Panc1 (cell line): ENCODE results near the gene PTPRZ1.

Experiments
- POLR2AphosphoS5 ChIP-seq: IDR thresholded peaks from 2 replicates; pipeline ENCODE4 v1.6.1; 2012; ENCODE audit warnings: mild to moderate bottlenecking, low read depth, low read length, moderate library complexity
- SIN3A ChIP-seq: IDR thresholded peaks from 2 replicates; pipeline ENCODE4 v1.6.1; 2012; ENCODE audit warnings: low read depth, mild to moderate bottlenecking, low read length, moderate library complexity, borderline replicate concordance; ENCODE audit not compliant: insufficient read depth
- TF ChIP-seq, protein P1 (sequence below): fragments of 450-650 bp; IDR thresholded peaks from 2 replicates; pipeline ENCODE4 v1.5.1; 2017; ENCODE audit warnings: mild to moderate bottlenecking

DNA sequence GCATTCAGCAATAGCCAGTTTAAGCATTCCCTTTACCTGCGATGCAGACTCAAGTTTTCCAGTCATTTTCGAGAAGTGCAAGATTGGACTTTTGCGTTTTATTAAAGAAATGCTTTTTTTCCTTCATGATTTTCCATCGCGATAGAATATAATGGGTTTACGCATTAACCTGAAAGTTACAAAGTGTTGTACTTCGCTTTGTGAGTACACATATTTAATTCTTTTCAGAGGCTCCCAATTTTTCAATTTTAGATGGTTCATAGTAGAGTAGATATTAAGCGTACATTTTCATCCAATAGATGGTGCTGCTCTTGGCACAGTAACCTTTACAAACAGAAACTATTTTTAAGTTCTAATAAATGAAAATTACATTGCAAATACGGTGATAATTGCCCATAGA, 1.3 kb downstream of the PTPRZ1 start:
- TF ChIP-seq, protein P1, sequence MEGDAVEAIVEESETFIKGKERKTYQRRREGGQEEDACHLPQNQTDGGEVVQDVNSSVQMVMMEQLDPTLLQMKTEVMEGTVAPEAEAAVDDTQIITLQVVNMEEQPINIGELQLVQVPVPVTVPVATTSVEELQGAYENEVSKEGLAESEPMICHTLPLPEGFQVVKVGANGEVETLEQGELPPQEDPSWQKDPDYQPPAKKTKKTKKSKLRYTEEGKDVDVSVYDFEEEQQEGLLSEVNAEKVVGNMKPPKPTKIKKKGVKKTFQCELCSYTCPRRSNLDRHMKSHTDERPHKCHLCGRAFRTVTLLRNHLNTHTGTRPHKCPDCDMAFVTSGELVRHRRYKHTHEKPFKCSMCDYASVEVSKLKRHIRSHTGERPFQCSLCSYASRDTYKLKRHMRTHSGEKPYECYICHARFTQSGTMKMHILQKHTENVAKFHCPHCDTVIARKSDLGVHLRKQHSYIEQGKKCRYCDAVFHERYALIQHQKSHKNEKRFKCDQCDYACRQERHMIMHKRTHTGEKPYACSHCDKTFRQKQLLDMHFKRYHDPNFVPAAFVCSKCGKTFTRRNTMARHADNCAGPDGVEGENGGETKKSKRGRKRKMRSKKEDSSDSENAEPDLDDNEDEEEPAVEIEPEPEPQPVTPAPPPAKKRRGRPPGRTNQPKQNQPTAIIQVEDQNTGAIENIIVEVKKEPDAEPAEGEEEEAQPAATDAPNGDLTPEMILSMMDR: no peak; the same call in 1 of the 2 replicates
- TF ChIP-seq SIN3A (no peak), POLR2AphosphoS5 (no peak)
